RCC 7860 (cell line): Measurements from ENCODE around the gene PIK3C2B.
"Not testable (repeated sequence)": the region's sequence is repeated elsewhere in the genome, so short reads cannot be mapped to it uniquely, and the experiment has no call there.

Source experiments
- DNase-seq: peaks from one replicate; pipeline ENCODE4 v3.0.0-alpha.2; 2015; ENCODE audit warnings: low spot score
- FAIRE-seq: peaks from 2 replicates; lab custom pipeline; 2012; peaks lifted over from hg19 to GRCh38; lab: Jason Lieb, UNC

PIK3C2B gene

DNA sequence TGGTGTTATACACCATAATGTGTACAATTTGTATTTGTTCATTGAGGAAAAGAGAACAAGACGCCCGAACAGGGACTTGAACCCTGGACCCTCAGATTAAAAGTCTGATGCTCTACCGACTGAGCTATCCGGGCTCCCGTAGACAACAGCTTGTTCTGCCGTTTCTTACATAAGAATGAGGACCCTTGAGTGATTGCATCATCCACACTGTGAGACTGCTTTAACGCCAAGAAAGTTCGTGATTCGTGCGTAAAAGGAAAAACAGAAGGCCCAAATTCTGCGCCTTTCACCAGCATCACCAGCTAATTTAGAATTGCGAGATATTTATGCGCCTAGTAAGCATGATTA, 12.3 kb upstream of the PIK3C2B start:
- DNase-seq (peak; percentile 92), FAIRE-seq (peak; percentile 30)

GRCh38 chr1:204506201-204506968, 11.8 kb upstream of the PIK3C2B start:
- FAIRE-seq, result peak; percentile 55
- peak; percentile 96 for DNase-seq

DNA sequence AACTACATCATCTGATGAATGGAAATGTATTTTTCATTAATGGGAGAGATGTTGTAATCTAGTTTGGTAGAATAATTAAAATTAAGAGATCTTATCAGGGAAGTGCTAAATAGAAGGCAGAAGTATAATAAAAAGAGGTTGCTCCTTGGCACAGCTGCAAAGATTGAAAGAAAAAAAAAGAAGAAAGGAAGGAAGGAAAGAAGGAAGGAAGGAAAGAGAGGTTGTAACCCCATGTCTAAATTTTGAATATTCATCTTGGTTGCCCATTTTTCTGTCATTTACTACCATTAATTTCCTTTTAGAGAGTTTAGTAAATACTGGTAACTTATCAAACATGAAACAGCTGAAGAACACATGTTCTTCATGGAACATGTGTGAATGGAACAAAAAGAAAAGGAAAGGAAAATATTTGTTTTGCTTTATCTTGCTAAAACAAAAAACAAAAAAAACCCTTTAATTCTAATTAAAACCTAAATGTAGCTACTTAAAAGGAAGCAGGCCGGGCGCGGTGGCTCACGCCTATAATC, 11.1 kb upstream of the PIK3C2B start:
- FAIRE-seq (no peak), DNase-seq (no peak)

GRCh38 chr1:204503913-204504519, 9.4 kb upstream of the PIK3C2B start:
- no peak for DNase-seq
- no peak for FAIRE-seq

- DNase-seq (peak; percentile 65), FAIRE-seq (peak; percentile 60)
Measured at GRCh38 chr1:204503122-204503912, 8.7 kb upstream of the PIK3C2B start.

- no peak for DNase-seq
- FAIRE-seq, result no peak
Measured at GRCh38 chr1:204502241-204502640, 7.6 kb upstream of the PIK3C2B start.

- FAIRE-seq (no peak), DNase-seq (no peak)
Measured at GRCh38 chr1:204499511-204500468, 5.2 kb upstream of the PIK3C2B start.

GRCh38 chr1:204498981-204499380, 4.4 kb upstream of the PIK3C2B start:
- no peak for FAIRE-seq
- DNase-seq, result no peak

DNA sequence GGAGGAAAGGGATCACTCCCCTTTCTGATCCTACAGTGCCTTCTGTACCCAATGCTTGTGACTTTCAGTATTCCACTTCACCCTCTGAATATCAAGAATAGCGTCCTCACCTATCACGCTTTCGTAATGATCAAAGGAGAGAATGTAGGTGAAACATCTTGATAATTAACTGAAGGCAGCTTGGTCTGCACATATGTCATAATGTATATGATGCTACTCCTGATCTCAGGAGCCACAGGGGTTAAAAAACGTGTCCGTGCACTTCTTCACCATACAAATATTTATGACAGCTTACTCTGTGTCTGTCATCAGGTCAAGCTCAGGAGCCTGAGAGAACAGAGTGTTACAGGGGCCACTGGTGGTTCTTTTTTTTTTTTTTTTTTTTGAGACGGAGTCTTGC, 1.2 kb upstream of the PIK3C2B start:
- FAIRE-seq, result no peak
- DNase-seq, result no peak

DNA sequence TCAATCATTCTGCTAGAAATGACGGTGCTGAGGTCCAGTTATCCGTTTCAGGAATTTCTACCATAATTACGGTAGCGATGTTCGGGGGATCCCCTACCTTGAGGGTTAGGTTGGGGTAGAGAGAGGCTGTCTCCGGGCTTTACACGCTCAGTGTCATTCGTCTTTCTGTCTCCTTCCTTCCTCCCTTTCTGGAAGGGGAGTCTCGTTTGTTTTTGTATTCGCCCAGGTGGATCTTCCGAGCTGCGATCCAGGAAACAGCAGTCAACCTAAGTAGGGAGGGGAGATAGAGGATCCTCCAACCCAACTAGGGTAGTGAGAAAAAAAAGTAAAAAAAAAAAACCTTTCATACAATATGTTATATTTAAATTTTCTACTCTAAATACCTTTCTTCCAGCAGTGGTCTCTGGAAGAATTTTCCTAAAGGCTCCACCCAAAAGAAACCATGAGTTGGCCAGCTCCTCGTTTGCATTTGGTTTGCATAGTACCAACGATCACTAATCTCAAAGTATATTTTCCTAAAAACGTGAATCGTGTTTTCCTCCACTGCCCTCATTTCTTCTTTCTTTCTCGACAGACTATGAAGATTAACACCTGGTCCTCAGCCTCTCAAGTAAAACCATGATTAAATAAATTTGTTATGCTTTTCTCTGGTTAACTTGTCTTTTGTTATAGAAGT, 611 bp upstream of the PIK3C2B start:
- DNase-seq, result no peak
- no peak for FAIRE-seq

GRCh38 chr1:204493984-204494280, 673 bp downstream of the PIK3C2B start:
- no peak for FAIRE-seq
- peak; percentile 38 for DNase-seq

- DNase-seq (no peak), FAIRE-seq (no peak)
Measured at GRCh38 chr1:204493145-204493983, 1.2 kb downstream of the PIK3C2B start.

DNA sequence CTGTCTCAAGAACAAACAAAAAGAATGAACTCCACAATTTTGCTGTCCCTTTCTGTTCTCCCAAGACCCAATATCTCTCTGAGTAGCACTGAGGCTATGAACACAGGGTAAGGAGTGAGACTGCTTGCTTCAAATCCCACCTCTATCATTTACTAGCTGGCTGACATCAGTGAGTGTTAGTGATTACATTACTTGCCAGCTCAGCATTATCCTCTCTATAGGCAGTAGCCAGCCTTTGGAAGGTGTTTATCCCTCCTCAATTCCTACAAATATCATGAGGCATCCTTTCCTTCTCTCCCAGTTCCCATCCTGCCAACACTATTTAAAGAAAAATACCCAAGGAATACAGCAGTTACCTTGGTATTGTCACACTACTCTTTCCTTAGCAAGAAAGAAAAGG, 3.0 kb downstream of the PIK3C2B start:
- FAIRE-seq (no peak), DNase-seq (no peak)

DNA sequence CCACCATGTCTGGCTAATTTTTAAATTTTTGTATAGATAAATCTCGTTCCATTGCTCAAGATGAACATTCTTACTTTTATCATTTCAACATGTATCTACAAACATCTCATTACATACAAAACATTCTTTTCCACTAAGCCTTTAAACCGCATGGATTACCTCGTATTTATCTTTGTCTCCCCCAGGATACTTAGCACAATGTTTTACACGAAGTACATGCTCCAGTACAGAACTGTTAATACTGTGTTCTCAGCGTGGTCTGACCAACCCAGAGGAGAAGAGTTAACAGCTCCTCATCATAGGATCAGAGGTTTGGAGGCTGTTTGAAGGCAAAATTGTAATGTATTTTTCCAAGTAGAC, 7.4 kb downstream of the PIK3C2B start:
- FAIRE-seq (no peak), DNase-seq (no peak)

- not testable (repeated sequence) for DNase-seq, FAIRE-seq
Measured at GRCh38 chr1:204486513-204487255, 7.9 kb downstream of the PIK3C2B start.

GRCh38 chr1:204483791-204484190, 10.8 kb downstream of the PIK3C2B start:
- no peak for FAIRE-seq
- DNase-seq, result no peak

DNA sequence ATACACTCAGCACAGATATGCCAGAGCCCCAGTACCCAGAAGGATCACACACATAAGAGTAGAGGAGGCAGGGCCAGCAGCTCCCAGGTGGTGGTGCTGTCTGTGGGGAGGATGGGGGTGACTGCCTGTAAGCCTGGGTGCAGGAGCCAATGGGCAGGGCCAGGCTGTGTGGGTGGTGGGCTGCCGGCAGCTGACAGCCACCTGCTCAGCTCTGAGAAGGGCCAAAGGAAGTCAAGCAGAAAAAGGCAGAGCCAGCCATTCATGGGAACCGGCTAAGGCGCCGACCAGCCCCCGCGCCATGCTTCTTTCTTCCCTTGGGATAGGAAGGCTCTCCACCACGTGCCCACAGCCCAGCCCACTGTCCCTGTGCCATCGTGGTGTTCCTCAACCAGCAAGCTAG, 14.1 kb downstream of the PIK3C2B start:
- DNase-seq (no peak), FAIRE-seq (no peak)

DNA sequence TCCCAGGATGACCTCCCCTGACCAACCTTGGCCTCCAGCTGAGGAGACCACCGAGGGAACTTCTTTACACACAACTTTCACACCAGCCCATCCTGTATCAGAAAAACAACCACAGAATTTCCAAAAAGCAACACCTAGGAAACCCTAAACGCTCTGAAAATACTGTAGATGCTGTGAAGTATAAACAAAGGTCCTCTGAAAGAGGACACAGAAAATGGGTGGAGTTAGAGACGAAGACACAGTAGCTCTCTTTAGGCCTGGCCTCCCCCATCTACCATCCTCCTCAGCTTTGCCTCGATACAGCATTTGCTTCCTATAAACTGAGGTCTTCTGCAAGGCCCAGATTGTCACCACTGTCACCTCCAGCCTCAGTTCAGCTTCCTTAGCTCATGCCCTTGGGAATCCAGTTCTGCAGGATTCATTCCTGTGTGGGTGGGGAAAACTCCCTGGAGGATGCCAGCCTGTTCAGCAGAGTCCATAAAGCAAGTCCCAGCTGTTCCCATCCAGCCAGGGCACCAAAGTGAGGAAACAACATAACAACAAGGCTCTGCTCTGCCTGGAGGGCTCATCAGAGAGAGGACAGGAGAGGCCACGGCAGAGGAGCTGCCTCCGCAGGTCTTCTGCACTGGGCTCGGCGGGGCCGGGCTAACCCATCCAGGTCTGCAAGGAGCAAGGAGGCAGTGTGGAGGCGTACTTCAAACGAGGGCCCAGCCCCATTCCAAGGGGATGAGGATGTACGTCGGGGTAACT, 15.0 kb downstream of the PIK3C2B start:
- DNase-seq (no peak), FAIRE-seq (no peak)
